GM13977 (cell line): Measurements from ENCODE around the gene LRRC28.

Source experiments
- DNase-seq: peaks from one replicate; pipeline ENCODE4 v3.0.0; 2012; ENCODE audit warnings: low spot score
- in situ Hi-C: fragments of 300-500 bp; cut with MboI; formaldehyde crosslinking; loops from one replicate; pipeline ENCODE4 v1.12.0; 2022; ENCODE audit warnings: low sequenced_read_pairs, low pct_unique_long_range_greater_than_20kb, mixed read lengths, inconsistent platforms; ENCODE audit not compliant: unreplicated experiment
- TF ChIP-seq, protein P1 (sequence below): IDR thresholded peaks from 2 replicates; pipeline ENCODE4 v1.5.1; 2012; ENCODE audit warnings: mild to moderate bottlenecking, control low read depth; ENCODE audit not compliant: insufficient read depth; ENCODE audit errors: extremely low read depth, missing control alignments

LRRC28 gene

DNA sequence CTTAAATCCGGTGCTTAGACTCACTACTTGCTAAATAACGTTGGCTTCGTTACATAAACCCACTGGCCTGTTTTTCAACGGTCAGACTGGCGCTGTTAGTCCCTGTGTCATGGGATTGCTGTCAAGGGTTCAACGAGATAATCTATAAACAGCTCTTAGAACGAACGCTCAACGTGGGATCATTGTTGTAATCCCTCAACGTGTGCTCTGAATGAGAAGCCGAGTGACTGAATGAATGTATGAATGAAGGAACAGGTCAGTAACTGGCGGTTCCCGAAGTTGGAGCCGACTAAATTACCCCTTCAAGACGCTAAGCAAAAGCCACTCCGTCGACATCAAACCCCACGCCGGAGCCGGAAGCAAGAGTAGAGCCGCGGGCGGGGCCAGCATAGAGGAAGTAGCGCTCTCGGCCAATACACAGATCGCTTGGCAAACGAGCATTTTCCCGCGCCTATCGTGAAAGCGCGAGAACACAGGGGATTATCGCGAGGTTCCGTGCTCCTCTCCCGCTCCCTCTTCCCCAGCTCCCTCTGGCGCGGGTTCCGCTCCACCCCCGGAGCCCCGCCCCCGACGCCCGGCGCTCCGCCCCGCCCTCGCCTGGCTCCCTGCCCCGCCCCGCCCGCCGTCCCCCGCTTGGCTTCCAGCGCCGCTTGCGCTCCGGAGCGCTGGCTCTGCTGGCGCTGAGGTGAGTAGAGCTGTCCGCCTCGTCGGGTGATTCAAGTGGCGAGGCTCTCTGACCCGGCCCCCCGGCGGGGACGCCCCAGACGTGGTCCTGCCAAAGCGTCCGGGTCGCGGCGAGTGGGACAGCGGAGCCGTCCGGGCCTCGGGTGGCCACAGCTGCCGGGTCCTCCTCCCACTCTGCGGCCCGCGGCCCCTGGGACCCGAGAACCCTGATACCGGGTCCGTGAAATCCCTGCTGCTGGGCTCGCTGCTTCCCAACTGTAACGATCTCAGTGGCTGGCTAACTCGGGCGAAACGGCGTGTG is at the start of gene LRRC28:
LRRC28 (plus strand) TSS at position 625 of the 985 bp plus-strand sequence. CDS start 4,477 bp downstream, outside the sequence.
- peak; percentile 95 for DNase-seq
- in situ Hi-C loops = loop anchor here (25.0 kb wide), 1 partner anchor 1361 kb away; the partner anchor contains the start of genes ASB7 and LINS1
- TF ChIP-seq, protein P1, sequence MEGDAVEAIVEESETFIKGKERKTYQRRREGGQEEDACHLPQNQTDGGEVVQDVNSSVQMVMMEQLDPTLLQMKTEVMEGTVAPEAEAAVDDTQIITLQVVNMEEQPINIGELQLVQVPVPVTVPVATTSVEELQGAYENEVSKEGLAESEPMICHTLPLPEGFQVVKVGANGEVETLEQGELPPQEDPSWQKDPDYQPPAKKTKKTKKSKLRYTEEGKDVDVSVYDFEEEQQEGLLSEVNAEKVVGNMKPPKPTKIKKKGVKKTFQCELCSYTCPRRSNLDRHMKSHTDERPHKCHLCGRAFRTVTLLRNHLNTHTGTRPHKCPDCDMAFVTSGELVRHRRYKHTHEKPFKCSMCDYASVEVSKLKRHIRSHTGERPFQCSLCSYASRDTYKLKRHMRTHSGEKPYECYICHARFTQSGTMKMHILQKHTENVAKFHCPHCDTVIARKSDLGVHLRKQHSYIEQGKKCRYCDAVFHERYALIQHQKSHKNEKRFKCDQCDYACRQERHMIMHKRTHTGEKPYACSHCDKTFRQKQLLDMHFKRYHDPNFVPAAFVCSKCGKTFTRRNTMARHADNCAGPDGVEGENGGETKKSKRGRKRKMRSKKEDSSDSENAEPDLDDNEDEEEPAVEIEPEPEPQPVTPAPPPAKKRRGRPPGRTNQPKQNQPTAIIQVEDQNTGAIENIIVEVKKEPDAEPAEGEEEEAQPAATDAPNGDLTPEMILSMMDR = no peak

DNA sequence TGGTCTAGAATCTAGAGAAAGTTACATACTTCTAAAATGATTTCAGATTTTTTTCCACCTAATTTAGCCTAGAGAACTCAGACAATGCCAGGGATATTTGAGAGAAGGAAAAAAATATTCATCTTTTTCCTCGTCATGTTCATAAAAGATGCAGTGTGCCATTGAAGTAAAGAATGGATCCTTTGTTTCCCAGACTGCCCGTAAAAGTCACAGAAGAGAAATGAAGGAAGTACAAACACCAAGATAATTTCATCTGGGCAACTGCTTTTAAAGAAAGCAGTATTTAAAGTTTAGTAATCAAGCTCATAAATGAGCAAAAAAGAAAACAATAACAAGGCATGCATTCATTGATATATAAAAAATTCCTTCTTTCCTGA is 49.1 kb upstream of the LRRC28 start:
- no peak for DNase-seq
- TF ChIP-seq, protein P1 = no peak
- in situ Hi-C loops = no loop called here

DNA sequence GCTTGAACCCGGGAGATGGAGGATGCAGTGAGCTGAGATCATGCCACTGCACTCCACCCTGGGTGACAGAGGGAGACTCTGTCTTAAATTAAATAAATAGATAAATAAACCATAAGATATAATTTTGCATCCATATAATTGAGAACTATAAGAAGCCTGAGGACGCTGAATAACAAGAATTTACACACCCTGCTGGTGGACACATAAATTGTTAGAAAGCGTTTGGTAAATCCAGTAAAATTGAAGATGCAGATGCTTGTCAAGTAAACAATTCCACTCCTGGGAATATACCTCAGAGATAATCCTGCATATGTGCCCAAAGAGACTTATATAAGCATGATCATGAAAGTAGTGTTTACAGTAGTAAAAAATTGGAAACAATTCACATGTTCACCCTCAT is 43.6 kb upstream of the LRRC28 start:
- TF ChIP-seq, protein P1 = no peak
- DNase-seq = no peak
- in situ Hi-C loops = no loop called here

DNA sequence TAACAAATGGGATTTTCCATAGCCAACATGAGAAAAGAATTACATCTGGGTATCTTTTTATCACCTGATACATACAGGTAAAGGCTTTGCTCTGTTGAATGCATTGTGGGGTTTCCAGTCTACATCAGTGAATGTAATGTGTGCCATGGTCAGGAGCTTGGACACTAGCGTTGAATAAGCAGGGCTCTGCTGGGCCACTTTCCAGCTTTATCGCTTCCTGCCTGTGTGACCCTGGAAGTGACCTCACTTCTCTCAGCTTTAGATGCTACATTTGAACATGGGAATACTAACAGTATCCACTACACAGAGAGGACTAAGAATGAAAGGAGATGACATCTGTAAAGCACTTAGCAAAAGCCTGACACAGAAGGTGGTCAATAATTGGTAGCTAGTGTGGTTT is 42.0 kb upstream of the LRRC28 start:
- in situ Hi-C loops = no loop called here
- TF ChIP-seq, protein P1 = no peak
- no peak for DNase-seq

DNA sequence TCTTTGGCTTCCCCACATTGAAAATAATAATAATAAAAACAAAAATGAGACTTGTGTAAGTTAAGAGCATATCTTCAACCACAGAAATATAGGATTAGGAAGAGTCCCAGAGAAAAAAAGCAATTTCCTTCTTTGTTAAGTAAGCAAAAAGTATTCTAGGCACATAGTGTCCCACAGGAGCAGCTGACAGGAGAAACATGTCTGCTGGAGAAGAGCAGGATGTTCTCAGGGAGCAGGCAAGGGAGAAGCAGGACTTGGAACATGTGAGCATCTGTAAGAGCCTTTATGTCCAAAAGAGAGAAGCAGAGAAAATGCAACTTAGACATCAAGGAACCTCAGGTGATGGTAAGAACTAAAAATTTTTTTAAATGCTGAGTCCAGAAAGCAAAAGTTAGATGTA is 40.9 kb upstream of the LRRC28 start:
- TF ChIP-seq, protein P1 = no peak
- DNase-seq = no peak
- in situ Hi-C loops = loop anchor here (10.0 kb wide), 1 partner anchor 106 kb away; the partner anchor contains the start of gene SYNM

DNA sequence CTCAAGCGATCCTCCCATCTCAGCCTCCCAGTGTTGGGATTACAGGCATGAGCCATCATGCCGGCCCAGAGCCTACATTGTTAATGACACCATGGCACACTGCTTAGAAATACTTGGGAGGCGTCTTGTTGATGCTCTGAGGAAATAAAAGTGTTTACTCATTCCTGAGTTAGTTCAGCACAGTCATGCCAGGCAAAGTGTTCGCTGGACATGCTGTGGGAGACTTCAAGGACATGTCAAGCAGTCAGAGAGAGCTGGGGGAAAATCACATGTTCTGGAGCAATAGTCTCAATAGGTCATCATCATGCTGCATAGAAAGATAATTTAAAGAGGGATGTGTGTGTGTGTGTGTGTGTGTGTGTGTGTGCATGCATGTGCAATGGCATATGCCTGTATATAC is 39.4 kb upstream of the LRRC28 start:
- TF ChIP-seq, protein P1 = no peak
- in situ Hi-C loops = loop anchor here (10.0 kb wide), 1 partner anchor 107 kb away; the partner anchor contains the start of gene SYNM
- no peak for DNase-seq
